DND-41 (cell line): ENCODE results near the gene TFF2.

Experiments
- ATAC-seq: fragments of 200-7000 bp; cut with Tn5 transposase; 3 replicates; pipeline ENCODE4 v1.9.1; 2021; ENCODE audit warnings: low read depth; ENCODE audit not compliant: insufficient read depth
- DNase-seq: peaks from one replicate; pipeline ENCODE4 v3.0.0-alpha.2; 2020
- H2AFZ ChIP-seq: 2 replicates; pipeline ENCODE4 v1.6.0; 2012; ENCODE audit warnings: low read depth, low read length
- H3K27ac ChIP-seq: 2 replicates; pipeline ENCODE4 v1.5.1; 2012; ENCODE audit warnings: low read length, inconsistent platforms
- H3K27me3 ChIP-seq: fragments of 200-600 bp; sonication (generic); 2 replicates; pipeline ENCODE4 v1.6.0; 2012; ENCODE audit warnings: low read length, mild to moderate bottlenecking, inconsistent platforms; ENCODE audit not compliant: insufficient read depth, poor library complexity
- H3K36me3 ChIP-seq: 2 replicates; pipeline ENCODE4 v1.5.1; 2012; ENCODE audit warnings: low read length, inconsistent platforms; ENCODE audit not compliant: insufficient read depth
- H3K4me1 ChIP-seq: 2 replicates; pipeline ENCODE4 v1.5.1; 2012; ENCODE audit warnings: mild to moderate bottlenecking, low read length; ENCODE audit not compliant: insufficient read depth
- H3K4me2 ChIP-seq: 2 replicates; pipeline ENCODE4 v1.6.0; 2012; ENCODE audit warnings: mild to moderate bottlenecking, moderate library complexity, low read length, inconsistent platforms; ENCODE audit not compliant: insufficient read depth
- H3K4me3 ChIP-seq, 2 experiments: fragments of 200-600 bp in 1 of 2; shearing (Covaris generic) in 1 of 2; 2 replicates each; pipeline ENCODE4 v1.5.1; 2012 to 2016; ENCODE audit warnings: inconsistent platforms in 2 of 2, low read length in 2 of 2, mild to moderate bottlenecking in 2 of 2, low read depth in 1 of 2, moderate library complexity in 1 of 2
- H3K79me2 ChIP-seq: 2 replicates; pipeline ENCODE4 v1.6.0; 2012; ENCODE audit warnings: low read length, inconsistent platforms; ENCODE audit not compliant: insufficient read depth
- H3K9ac ChIP-seq: 2 replicates; pipeline ENCODE4 v1.6.0; 2012; ENCODE audit warnings: low read depth, mild to moderate bottlenecking, inconsistent platforms, low read length, moderate library complexity
- H3K9me3 ChIP-seq: 2 replicates; pipeline ENCODE4 v1.5.1; 2012; ENCODE audit warnings: low read length, moderate library complexity, mild to moderate bottlenecking, inconsistent platforms; ENCODE audit not compliant: insufficient read depth, severe bottlenecking
- H4K20me1 ChIP-seq: 2 replicates; pipeline ENCODE4 v1.6.0; 2012; ENCODE audit warnings: low read length; ENCODE audit not compliant: insufficient read depth
- CTCF ChIP-seq: IDR thresholded peaks from 2 replicates; pipeline ENCODE4 v1.5.1; 2012; ENCODE audit warnings: borderline replicate concordance, low read length, moderate library complexity, mild to moderate bottlenecking; ENCODE audit not compliant: poor library complexity, severe bottlenecking; ENCODE audit errors: extremely low read depth
- EZH2 ChIP-seq: IDR thresholded peaks from 3 replicates; pipeline ENCODE4 v1.6.1; 2012; ENCODE audit warnings: borderline replicate concordance, low read depth, mild to moderate bottlenecking, moderate library complexity, low read length, inconsistent platforms; ENCODE audit not compliant: severe bottlenecking

The TFF2 gene

GRCh38 chr21:42303443-42303842, 47.4 kb downstream of the TFF2 start:
- Histone ChIP-seq H3K27me3 (no peaks in the 10 kb centered on the region), H3K4me2 (no peak overlapping the region), H3K9me3 (no peaks in the 10 kb centered on the region), H3K4me3 (no peak overlapping the region), H3K27ac (no peak overlapping the region), H3K36me3 (no peaks in the 10 kb centered on the region), H3K9ac (no peak overlapping the region), H2AFZ (no peak overlapping the region), H3K79me2 (no peaks in the 10 kb centered on the region), H4K20me1 (no peaks in the 10 kb centered on the region), H3K4me1 (no peaks in the 10 kb centered on the region)
- no peak for DNase-seq
- no peak for ATAC-seq
- TF ChIP-seq CTCF (no peak), EZH2 (no peak)

- no peak for ATAC-seq
- H2AFZ ChIP-seq = no peak overlapping the region
- H3K9me3 ChIP-seq = no peaks in the 10 kb centered on the region
- no peak overlapping the region for H3K4me3 ChIP-seq
- no peak for DNase-seq
- no peak overlapping the region for H3K4me2 ChIP-seq
- H3K27ac ChIP-seq = no peak overlapping the region
- H3K36me3 ChIP-seq = 0 out of 2 replicates have a peak, but pooled peaks cover 3% of the 10 kb centered on the region
- H3K4me1 ChIP-seq = no peaks in the 10 kb centered on the region
- H3K79me2 ChIP-seq = no peaks in the 10 kb centered on the region
- H3K9ac ChIP-seq = no peak overlapping the region
- no peaks in the 10 kb centered on the region for H4K20me1 ChIP-seq
- no peaks in the 10 kb centered on the region for H3K27me3 ChIP-seq
- TF ChIP-seq EZH2 (no peak), CTCF (no peak)
These were observed 48.0 kb downstream of the TFF2 start for GRCh38 chr21:42302794-42303193.

- H3K36me3 ChIP-seq = peaks cover 8% of the 10 kb centered on the region; the same call in 1 of the 2 replicates
- H3K9ac ChIP-seq = no peak overlapping the region
- H3K27ac ChIP-seq = no peak overlapping the region
- no peak overlapping the region for H3K4me3 ChIP-seq
- DNase-seq (no peak), ATAC-seq (no peak)
- no peaks in the 10 kb centered on the region for H4K20me1 ChIP-seq
- H3K9me3 ChIP-seq = no peaks in the 10 kb centered on the region
- no peak overlapping the region for H2AFZ ChIP-seq
- TF ChIP-seq EZH2 = no peak
- TF ChIP-seq CTCF = no peak
- H3K79me2 ChIP-seq = no peaks in the 10 kb centered on the region
- H3K4me1 ChIP-seq = no peaks in the 10 kb centered on the region
- no peak overlapping the region for H3K4me2 ChIP-seq
- H3K27me3 ChIP-seq = no peaks in the 10 kb centered on the region
These were observed 48.6 kb downstream of the TFF2 start for GRCh38 chr21:42302076-42302650.
